HepG2 (cell line): ENCODE measurements around the gene RPP14.

Source experiments
- CTCF ChIP-seq: sonication (generic); formaldehyde crosslinking; IDR thresholded peaks from 2 replicates; pipeline ENCODE4 v1.5.0; 2020; ENCODE audit warnings: mild to moderate bottlenecking, missing genetic modification reagents, moderate library complexity
- ELK4 ChIP-seq: sonication (generic); formaldehyde crosslinking; IDR thresholded peaks from 2 replicates; pipeline ENCODE4 v1.9.0; 2021; ENCODE audit warnings: missing genetic modification reagents, borderline replicate concordance
- KDM5B ChIP-seq: sonication (generic); formaldehyde crosslinking; IDR thresholded peaks from 2 replicates; pipeline ENCODE4 v1.4.0; 2020; ENCODE audit warnings: missing genetic modification reagents, mild to moderate bottlenecking, borderline replicate concordance
- POLR2A ChIP-seq, 2 experiments: IDR thresholded peaks; 2 replicates each; pipeline ENCODE4 v1.6.1; 2011; ENCODE audit warnings: low read depth in 2 of 2, low read length in 2 of 2, mild to moderate bottlenecking in 1 of 2, moderate library complexity in 1 of 2; ENCODE audit not compliant: insufficient read depth in 1 of 2
- PTBP1 ChIP-seq: fragments of 200-400 bp; formaldehyde crosslinking; IDR thresholded peaks from 2 replicates; pipeline ENCODE4 v1.6.1; 2018; ENCODE audit warnings: low read length, low read depth; ENCODE audit not compliant: poor library complexity, severe bottlenecking
- SP2 ChIP-seq: sonication (generic); formaldehyde crosslinking; IDR thresholded peaks from 2 replicates; pipeline ENCODE4 v1.5.1; 2020; ENCODE audit warnings: mild to moderate bottlenecking, missing genetic modification reagents
- ZFX ChIP-seq: sonication (generic); formaldehyde crosslinking; IDR thresholded peaks from 2 replicates; pipeline ENCODE4 v1.4.0; 2020; ENCODE audit warnings: mild to moderate bottlenecking, low read depth, missing genetic modification reagents, moderate library complexity
- ZNF30 ChIP-seq: sonication (generic); formaldehyde crosslinking; IDR thresholded peaks from 2 replicates; pipeline ENCODE4 v1.5.0; 2020; ENCODE audit warnings: mild to moderate bottlenecking, missing genetic modification reagents
- ZNF512 ChIP-seq: sonication (generic); formaldehyde crosslinking; IDR thresholded peaks from 2 replicates; pipeline ENCODE4 v1.4.0; 2020; ENCODE audit warnings: mild to moderate bottlenecking, missing genetic modification reagents
- ZSCAN5A ChIP-seq: sonication (generic); formaldehyde crosslinking; IDR thresholded peaks from 2 replicates; pipeline ENCODE4 v1.8.0; 2022; ENCODE audit warnings: mild to moderate bottlenecking, missing genetic modification reagents, borderline replicate concordance

GRCh38 chr3:58281069-58281468, 25.0 kb upstream of the RPP14 start:
- TF ChIP-seq CTCF (CRISPR knock-in tag) = no peak
- TF ChIP-seq POLR2A (IDR thresholded peaks at IDR 0.05; ENCODE audit: insufficient read depth in 1 of 2, low read depth in 2 of 2, low read length in 2 of 2) = no peak
- TF ChIP-seq ELK4 = no peak
- no peak for TF ChIP-seq PTBP1
- TF ChIP-seq ZNF512 (CRISPR knock-in tag) = no peak
- no peak for TF ChIP-seq SP2 (CRISPR knock-in tag)
- no peak for TF ChIP-seq ZSCAN5A (CRISPR knock-in tag)
- TF ChIP-seq ZFX (CRISPR knock-in tag) = no peak
- TF ChIP-seq KDM5B (CRISPR knock-in tag) = no peak
- TF ChIP-seq ZNF30 (CRISPR knock-in tag) = no peak
